Inflammatory macrophage treated with lipopolysaccharide for 4 hours (primary cell): ENCODE measurements around the gene RAB3B.
"Not testable (repeated sequence)": the region's sequence is repeated elsewhere in the genome, so short reads cannot be mapped to it uniquely, and the experiment has no call there.

Source experiments
- DNase-seq: peaks from one replicate; pipeline ENCODE4 v3.0.0-alpha.2; 2020

RAB3B gene

GRCh38 chr1:51988254-51988653 lies 2.2 kb downstream of the RAB3B start:
- DNase-seq, result no peak

GRCh38 chr1:51986718-51987117 lies 3.8 kb downstream of the RAB3B start:
- no peak for DNase-seq

- DNase-seq, result no peak
Measured at GRCh38 chr1:51982161-51982560, 8.3 kb downstream of the RAB3B start.

- no peak for DNase-seq
Measured at GRCh38 chr1:51981555-51981954, 8.9 kb downstream of the RAB3B start.

GRCh38 chr1:51978099-51978498 lies 12.4 kb downstream of the RAB3B start:
- no peak for DNase-seq

- DNase-seq, result no peak
Measured at GRCh38 chr1:51976846-51977602, 13.5 kb downstream of the RAB3B start.

- no peak for DNase-seq
Measured at GRCh38 chr1:51973587-51974474, 16.7 kb downstream of the RAB3B start.

GRCh38 chr1:51969038-51969705 lies 21.3 kb downstream of the RAB3B start:
- DNase-seq, result no peak

- DNase-seq, result no peak
Measured at GRCh38 chr1:51968632-51969031, 21.9 kb downstream of the RAB3B start.

GRCh38 chr1:51967213-51967791 lies 23.2 kb downstream of the RAB3B start:
- DNase-seq, result not testable (repeated sequence)

GRCh38 chr1:51966559-51966958 lies 23.9 kb downstream of the RAB3B start:
- no peak for DNase-seq

GRCh38 chr1:51964309-51964696 lies 26.2 kb downstream of the RAB3B start:
- no peak for DNase-seq

- no peak for DNase-seq
Measured at GRCh38 chr1:51963592-51964308, 26.8 kb downstream of the RAB3B start.

- DNase-seq, result no peak
Measured at GRCh38 chr1:51962486-51963356, 27.8 kb downstream of the RAB3B start.

- DNase-seq, result no peak
Measured at GRCh38 chr1:51961954-51962353, 28.5 kb downstream of the RAB3B start.

- no peak for DNase-seq
Measured at GRCh38 chr1:51961231-51961630, 29.3 kb downstream of the RAB3B start.

- DNase-seq, result no peak
Measured at GRCh38 chr1:51960262-51960661, 30.2 kb downstream of the RAB3B start.

- no peak for DNase-seq
Measured at GRCh38 chr1:51958824-51959223, 31.7 kb downstream of the RAB3B start.

GRCh38 chr1:51957618-51958017 lies 32.9 kb downstream of the RAB3B start:
- no peak for DNase-seq

GRCh38 chr1:51956528-51957509 lies 33.7 kb downstream of the RAB3B start:
- no peak for DNase-seq
